Measurements from ENCODE around the gene GADD45G. TPM values are rescaled to one million over a fixed set of nuclear protein-coding genes. Genes with fewer than 3 reads are reported as not detected.

The GADD45G gene
- polyA plus RNA-seq, 3 donors, result 1.1 to 9.0 (median 1.3) TPM

DNA sequence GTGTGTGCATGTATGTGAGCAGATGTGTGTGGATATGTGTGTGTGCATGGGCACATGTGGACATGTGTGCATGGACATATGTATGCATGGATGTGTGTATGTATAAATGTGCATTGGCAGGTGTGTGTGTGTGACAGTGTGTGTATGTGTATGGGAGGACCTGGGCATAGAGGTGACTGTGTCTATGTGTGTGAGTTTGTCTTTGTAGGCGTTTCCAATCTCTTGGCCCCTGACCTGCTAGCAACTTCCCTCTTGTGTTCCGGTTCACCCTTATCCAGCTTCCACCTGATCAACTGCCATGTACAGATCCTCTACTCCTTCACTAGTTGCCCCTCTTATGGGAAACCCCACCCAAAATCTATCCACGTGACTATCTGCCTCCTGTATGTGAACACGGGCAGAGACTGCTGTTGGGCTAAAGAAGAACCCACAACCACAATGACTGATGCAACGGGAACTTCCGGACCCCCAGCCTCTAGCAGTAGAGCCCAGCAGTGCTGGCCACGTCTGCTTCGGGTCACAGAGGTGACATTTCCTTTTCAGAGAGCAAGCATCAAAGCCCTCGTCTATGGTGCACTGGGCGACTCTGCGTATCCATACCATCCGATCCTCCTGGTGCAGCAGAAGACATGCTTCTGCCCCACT lies 24.9 kb upstream of the GADD45G start:
- H3K4me1 ChIP-seq (ENCODE audit: control insufficient read depth in 1 of 2, insufficient read depth in 2 of 2, low read length in 2 of 2), result peaks cover 24 to 25% of the 10 kb centered on the region in 2 donors
- H3K27ac Mint-ChIP-seq, result peak overlapping the region; percentile 53 to 86 (median 72)
- no peaks in the 10 kb centered on the region for H3K27me3 ChIP-seq (ENCODE audit: control insufficient read depth in 2 of 2, insufficient read depth in 2 of 2, low read length in 2 of 2)
- peak overlapping the region; percentile 39 for H3K4me2 ChIP-seq (replicated peaks; ENCODE audit: extremely low read depth, low read length, poor library complexity, severe bottlenecking)
- intact Hi-C loops (cut with micrococcal nuclease), result no loop called here
- H3K27ac ChIP-seq (ENCODE audit: low read depth in 1 of 2, low read length in 2 of 2), result peak overlapping the region; percentile 30 to 55
- no peaks in the 10 kb centered on the region for H4K20me1 ChIP-seq (ENCODE audit: insufficient read depth, low read length)
- H3K4me1 Mint-ChIP-seq, result peaks cover 23% of the 10 kb centered on the region
- 17% methylated on average over 11 of the region's 12 CpGs for WGBS (ENCODE audit: insufficient coverage)
- peaks cover 1 to 8% (median 7%) of the 10 kb centered on the region in 3 donors for H3K27me3 Mint-ChIP-seq (ENCODE audit: low read depth in 3 of 3)
- H3K9ac ChIP-seq (ENCODE audit: insufficient read depth, low read length, poor library complexity, severe bottlenecking), result no peak overlapping the region
- DNase-seq, result peak; percentile 35 to 75 (median 64)
- no peaks in the 10 kb centered on the region for H3K79me2 ChIP-seq (ENCODE audit: insufficient read depth, low read length)
- peak overlapping the region in 1 of 3 experiments; percentile 31 for H3K4me3 ChIP-seq (replicated peaks in 1 of 3; ENCODE audit: low read depth in 2 of 3, low read length in 3 of 3)
- no peaks in the 10 kb centered on the region for H3K36me3 ChIP-seq (replicated peaks in 1 of 2; ENCODE audit: control insufficient read depth in 1 of 2, insufficient read depth in 2 of 2, low read length in 2 of 2)
- H3K4me3 Mint-ChIP-seq, result peak overlapping the region in 1 of 2 donors; percentile 78
- TF ChIP-seq, protein P1, sequence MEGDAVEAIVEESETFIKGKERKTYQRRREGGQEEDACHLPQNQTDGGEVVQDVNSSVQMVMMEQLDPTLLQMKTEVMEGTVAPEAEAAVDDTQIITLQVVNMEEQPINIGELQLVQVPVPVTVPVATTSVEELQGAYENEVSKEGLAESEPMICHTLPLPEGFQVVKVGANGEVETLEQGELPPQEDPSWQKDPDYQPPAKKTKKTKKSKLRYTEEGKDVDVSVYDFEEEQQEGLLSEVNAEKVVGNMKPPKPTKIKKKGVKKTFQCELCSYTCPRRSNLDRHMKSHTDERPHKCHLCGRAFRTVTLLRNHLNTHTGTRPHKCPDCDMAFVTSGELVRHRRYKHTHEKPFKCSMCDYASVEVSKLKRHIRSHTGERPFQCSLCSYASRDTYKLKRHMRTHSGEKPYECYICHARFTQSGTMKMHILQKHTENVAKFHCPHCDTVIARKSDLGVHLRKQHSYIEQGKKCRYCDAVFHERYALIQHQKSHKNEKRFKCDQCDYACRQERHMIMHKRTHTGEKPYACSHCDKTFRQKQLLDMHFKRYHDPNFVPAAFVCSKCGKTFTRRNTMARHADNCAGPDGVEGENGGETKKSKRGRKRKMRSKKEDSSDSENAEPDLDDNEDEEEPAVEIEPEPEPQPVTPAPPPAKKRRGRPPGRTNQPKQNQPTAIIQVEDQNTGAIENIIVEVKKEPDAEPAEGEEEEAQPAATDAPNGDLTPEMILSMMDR (IDR thresholded peaks at IDR 0.05), result no peak
- H3K9me3 ChIP-seq (replicated peaks in 1 of 2; ENCODE audit: control insufficient read depth in 1 of 2, insufficient read depth in 1 of 2, low read length in 2 of 2), result no peaks in the 10 kb centered on the region
- H3K9me3 Mint-ChIP-seq, result peaks cover 0 to 12% (median 6%) of the 10 kb centered on the region in 7 donors
- no peaks in the 10 kb centered on the region for H3K36me3 Mint-ChIP-seq
- peak overlapping the region; percentile 65 for H2AFZ ChIP-seq (ENCODE audit: insufficient read depth, low read depth, low read length, poor library complexity, severe bottlenecking)

DNA sequence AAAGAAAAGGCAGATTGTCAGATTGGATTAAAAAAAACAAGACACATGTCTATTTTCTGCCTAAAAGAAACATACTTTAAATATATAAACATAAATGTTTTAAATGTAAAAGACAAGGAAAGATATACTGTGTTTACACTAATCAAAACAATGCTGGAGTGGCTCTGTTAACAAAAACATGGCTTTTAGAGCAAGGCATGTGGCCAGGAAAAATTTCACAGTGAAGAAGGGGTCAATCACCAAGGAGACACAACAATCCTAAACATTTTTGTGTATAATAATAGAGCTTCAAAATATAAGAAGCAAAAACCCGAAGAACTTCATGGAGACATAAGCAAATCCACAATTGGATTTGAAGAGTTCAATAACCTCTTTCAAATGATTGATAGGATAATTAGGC lies 18.5 kb upstream of the GADD45G start:
- H3K79me2 ChIP-seq (ENCODE audit: insufficient read depth, low read length), result no peaks in the 10 kb centered on the region
- no CpG with 5 or more reads among the region's 1 CpG for WGBS (ENCODE audit: insufficient coverage)
- no peak overlapping the region for H3K4me3 Mint-ChIP-seq
- no peak overlapping the region for H3K27ac ChIP-seq (ENCODE audit: low read depth in 1 of 2, low read length in 2 of 2)
- TF ChIP-seq, protein P1 (IDR thresholded peaks at IDR 0.05), result no peak
- H3K4me1 Mint-ChIP-seq, result no peaks in the 10 kb centered on the region
- no peaks in the 10 kb centered on the region for H3K4me1 ChIP-seq (ENCODE audit: control insufficient read depth in 1 of 2, insufficient read depth in 2 of 2, low read length in 2 of 2)
- no peak overlapping the region for H3K4me2 ChIP-seq (replicated peaks; ENCODE audit: extremely low read depth, low read length, poor library complexity, severe bottlenecking)
- no peak overlapping the region for H3K9ac ChIP-seq (ENCODE audit: insufficient read depth, low read length, poor library complexity, severe bottlenecking)
- no peak for DNase-seq
- no peaks in the 10 kb centered on the region for H3K9me3 ChIP-seq (replicated peaks in 1 of 2; ENCODE audit: control insufficient read depth in 1 of 2, insufficient read depth in 1 of 2, low read length in 2 of 2)
- no peaks in the 10 kb centered on the region for H4K20me1 ChIP-seq (ENCODE audit: insufficient read depth, low read length)
- H3K27me3 Mint-ChIP-seq (ENCODE audit: low read depth in 3 of 3), result peaks cover 5 to 15% (median 8%) of the 10 kb centered on the region in 3 donors
- H3K36me3 ChIP-seq (replicated peaks in 1 of 2; ENCODE audit: control insufficient read depth in 1 of 2, insufficient read depth in 2 of 2, low read length in 2 of 2), result no peaks in the 10 kb centered on the region
- H3K27ac Mint-ChIP-seq, result no peak overlapping the region
- H3K36me3 Mint-ChIP-seq, result no peaks in the 10 kb centered on the region
- H3K9me3 Mint-ChIP-seq, result peaks cover 3 to 12% (median 6%) of the 10 kb centered on the region in 7 donors
- no peak overlapping the region for H3K4me3 ChIP-seq (replicated peaks in 1 of 3; ENCODE audit: low read depth in 2 of 3, low read length in 3 of 3)
- H2AFZ ChIP-seq (ENCODE audit: insufficient read depth, low read depth, low read length, poor library complexity, severe bottlenecking), result no peak overlapping the region
- H3K27me3 ChIP-seq (ENCODE audit: control insufficient read depth in 2 of 2, insufficient read depth in 2 of 2, low read length in 2 of 2), result no peaks in the 10 kb centered on the region
- intact Hi-C loops (cut with micrococcal nuclease), result no loop called here
